ENCODE data around the gene PCSK1.
A peak's percentile ranks its signal among the peaks of the same experiment; 100 is the strongest.

PCSK1 gene

DNA sequence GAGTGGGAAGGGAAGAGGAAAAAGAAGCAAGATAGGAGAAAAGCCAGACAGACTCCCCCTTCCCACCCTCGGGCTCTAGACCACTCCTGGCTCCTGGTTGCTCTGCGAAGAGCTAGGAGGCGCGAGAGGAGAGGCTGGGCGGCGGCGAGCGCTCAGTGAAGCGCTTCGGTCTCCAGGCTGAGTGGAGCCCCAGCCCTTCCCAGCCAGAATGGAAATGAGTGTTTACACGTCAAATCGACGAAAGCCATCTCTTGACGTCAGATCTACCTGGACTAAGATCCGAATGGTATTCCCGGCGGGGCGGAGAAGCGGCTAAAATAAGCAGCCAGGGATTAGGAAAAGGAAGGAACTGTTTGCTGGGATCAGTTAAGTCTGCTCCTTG lies at the start of gene PCSK1:
TSS of gene PCSK1 (minus strand) at position 183 of the 382 bp plus-strand sequence. CDS start 206 bp downstream, outside the sequence.
- peak; percentile 52 for DNase-seq

DNA sequence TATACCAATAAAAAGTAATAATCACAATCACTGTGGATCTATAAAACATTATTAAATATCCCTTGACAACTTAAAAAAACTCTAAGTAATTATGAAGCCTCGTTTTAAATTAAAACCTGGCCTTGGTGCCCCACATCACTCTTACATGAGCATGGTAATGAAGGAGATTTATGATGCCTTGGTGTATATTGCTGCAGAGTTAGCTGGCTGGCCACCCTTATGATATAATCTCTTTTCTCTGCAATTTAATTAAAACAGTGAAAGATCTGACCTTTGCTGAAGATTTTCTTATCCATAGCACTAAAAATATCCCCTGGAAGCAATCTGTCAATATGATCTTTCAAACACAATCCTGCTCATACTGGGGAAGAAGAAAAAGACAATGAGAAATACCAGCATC lies 48.8 kb upstream of the PCSK1 start:
- no peak for DNase-seq

DNA sequence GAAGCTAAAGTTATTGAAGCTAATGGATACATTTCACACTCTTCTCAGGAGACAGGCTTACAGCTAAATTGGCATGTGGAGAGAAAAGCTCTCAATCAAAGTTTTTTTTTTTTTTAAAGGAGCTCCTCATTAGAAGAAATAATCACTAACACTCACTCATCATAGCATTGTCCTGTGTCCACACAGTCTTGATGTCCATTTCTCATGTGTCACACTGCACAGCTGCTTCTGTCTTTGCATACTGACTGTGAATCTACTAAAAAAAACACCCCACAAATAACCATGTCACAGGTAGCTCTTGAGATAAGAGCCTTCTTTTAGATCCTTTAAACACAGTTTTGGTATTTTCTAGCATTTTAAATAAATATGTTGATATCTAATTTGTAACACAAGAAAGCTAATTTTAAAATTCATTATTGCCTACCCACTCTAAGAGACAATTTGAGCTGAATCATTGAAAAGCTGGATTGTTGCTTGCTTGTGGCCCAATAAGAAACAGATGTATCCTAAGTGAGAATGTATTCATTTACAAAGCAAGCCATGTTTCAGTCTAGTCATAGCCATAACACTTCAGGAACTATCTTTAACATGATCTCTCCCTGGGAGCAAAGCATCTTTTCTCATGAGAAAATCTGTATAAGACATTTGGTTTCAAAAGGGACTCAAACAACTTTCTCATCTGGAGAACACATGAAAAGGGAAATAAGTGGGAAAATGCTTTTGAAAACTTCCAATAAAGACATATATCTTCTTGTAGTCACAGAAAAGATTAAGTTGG lies 48.1 kb upstream of the PCSK1 start:
- DNase-seq: no peak

DNA sequence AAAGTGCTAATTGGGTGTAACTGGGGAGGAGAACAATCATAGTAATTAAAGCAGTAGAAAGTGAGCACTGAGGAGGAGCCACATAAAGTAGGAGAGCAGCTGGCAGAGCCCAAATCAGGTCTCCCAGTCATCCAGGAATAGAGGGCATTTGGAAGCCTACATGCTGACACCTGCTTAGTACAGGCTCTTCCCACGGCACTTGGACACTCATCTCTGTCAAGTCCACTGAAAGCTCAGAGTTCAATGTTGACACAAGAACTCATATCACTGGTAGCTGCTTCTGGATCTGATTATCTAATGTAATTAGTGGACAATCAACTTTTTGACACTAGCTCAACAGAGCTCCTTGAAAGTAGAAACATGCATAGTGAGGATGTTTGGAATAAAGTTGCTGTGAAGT lies 45.9 kb upstream of the PCSK1 start:
- no peak for DNase-seq

DNA sequence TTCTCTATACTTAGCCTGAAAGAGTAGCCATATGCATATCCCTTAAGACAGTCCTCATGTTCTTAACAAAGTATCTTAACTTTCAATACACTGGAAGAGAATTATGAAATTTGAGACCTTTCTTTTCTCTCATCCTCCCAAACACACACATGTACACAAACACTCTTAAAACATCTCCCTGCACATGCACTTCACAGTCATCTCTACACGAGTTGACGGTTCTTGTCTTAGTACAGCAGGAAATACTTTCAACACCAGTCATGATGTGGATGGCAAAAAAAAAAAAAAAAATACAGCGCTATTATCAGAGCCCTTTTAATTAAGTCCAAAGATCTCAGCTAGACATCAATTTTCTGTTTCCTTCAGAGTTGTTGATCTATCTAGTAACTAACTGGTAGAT lies 43.6 kb upstream of the PCSK1 start:
- DNase-seq: no peak

DNA sequence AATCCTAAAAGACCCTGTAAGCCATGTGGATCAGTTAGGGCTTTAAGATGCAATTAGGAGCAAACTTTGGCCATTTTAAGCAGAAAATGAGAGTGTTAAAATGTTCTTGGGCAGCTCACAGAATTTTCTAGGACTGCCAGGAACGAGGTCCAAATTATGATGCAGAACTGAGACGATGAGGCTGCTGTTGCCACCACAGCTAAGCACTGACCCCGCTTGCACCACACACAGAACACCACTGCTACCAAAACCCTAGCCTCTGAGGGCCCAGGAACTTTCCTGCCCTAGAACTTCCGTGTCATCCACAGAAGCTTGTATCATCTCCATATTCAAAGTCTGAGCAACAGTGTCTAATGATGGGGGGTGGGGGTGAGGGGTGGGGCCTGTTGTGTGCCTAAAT lies 41.0 kb upstream of the PCSK1 start:
- no peak for DNase-seq

DNA sequence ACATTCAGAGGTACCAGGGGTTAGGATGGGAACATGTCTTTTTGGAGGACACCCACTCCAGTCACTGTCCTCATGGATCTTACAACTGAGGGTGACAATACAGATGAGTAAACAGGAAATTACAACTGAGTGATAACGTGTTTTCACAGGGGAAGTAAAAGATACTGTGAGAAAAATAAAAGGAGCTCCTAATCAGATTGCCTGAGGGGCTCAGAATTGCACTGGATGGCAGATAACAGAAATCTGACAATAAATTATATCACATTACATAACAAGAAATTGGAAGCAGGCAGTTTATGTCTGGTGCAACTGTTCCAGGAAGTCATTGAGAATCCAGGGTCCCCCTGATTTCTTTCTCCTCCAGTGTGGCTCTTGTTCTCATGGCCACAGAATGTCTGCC lies 40.1 kb upstream of the PCSK1 start:
- no peak for DNase-seq

DNA sequence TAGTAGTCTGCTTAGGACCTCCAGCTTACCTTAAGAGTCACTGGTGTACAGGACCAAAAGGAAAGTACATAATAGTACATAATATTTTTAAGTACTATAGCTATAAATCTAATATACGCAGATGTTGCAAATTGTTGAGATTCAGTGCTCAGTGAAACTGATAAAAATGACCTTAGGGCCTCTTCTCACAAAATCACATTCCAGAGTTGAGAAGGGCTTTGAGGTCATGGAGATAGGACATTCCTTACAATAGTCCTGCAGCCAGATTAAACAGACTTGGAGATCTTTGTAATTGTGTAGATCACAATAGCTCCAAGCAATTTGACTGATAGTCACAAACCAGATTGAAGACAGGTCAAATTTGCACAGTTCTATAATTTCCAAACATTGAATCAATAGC lies 37.7 kb upstream of the PCSK1 start:
- no peak for DNase-seq

DNA sequence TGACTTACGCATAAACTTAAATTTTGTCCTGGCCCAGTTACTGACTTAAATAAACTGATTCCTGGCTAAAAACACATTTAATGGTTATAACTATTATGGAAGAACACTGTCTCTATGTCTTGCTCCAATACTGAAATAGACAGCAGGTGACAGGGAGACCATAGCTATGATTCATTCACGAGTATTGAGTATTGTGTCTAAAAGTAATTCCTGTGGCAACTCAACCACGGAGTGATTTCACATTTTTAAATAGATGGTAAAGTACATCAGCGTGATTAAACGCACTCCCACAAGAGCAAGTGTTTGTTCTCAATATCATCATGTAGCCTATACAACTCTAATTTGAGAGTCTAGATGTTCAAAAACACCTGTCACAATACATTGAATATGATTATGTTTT lies 35.9 kb upstream of the PCSK1 start:
- no peak for DNase-seq

DNA sequence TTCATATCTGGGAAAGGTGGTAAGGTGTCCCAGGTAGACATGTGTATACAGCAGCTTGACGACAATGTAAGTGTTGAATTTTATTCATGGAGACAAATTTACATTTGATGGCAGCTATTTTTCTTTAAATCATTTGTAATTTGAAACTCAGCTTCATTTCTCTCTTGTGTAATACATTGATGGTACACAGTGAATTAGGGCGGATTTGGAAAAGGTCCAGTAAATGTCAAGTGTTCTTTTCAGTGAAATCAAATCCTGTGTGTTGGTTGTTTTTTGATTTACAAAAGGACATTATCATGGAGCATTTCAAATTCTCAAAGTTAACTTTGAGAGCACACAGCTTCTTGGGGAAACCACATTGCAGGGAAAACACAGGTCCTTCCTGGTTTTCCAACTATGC lies 30.0 kb upstream of the PCSK1 start:
- DNase-seq: no peak

DNA sequence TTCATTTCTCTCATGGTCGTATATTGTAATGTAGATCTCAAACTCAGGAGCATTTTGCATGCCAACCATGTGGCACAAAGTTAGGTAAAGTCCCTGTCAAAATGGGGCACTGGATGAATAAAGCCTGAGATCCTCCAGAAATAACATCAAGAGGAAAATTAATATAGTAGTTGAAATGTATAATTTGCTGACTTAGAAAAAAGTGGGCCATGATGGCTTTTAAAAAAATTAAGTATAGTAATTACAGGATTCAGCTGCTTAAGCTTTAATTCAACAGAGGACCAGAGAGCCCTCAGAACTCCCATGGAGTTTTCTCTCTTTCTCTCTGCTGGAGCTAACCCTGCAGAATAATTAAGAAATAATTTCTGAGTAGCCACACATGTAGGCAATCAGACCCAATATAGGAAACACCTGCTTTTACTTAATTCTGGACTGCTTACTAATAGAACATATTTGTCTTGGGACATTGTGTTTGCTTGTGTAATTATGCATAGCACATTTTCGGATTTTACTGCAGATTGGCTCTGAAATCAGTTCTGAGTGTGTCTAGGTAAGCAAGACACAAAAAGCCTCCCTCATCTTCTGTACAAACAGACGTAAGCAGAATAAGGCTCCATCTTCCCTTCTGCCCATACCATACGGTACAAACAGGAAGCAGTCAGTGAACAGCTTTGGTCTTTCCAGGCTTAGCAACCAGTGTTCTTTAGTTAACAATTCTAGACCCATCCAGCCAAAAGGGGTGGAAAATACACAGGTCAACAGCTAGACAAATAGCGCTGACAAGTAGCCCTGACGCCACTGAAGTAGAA lies 26.5 kb upstream of the PCSK1 start:
- DNase-seq: peak; percentile 54

DNA sequence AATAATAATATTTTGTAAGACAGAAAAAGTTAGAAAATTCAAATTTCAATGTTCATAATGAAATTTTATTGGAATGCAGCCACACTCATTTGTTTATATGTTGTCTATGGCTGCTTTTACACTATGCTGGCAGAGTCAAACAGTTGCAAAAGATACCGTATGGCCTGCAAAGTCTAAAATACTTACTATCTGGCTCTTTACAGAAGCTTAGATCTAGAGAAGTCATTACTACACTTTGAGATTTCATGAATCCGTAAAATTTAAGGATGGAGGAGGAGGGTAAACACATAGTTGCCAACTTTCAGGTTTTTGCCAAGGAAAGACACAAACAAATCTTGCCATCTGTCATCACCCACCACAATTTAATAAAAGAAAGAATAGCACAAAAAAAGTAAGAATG lies 25.1 kb upstream of the PCSK1 start:
- no peak for DNase-seq

DNA sequence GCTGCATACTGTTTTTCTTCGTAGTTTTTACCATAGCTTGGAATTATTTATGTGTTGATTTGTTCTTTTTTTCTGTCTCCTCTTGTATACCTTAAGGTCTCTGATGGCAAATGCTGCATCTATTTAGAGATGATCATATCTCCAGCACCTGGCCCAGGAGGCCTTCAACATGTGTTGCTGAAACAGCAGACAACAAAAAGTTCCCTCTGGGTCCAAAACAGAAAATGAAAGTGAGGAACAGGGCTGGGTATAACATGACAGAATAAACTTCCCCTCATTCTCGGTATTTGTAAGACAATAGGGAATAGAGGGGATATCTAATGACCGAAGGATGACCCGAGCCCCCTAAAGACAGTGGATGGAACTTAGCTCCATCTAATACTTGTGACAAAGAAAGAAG lies 22.7 kb upstream of the PCSK1 start:
- DNase-seq: no peak

DNA sequence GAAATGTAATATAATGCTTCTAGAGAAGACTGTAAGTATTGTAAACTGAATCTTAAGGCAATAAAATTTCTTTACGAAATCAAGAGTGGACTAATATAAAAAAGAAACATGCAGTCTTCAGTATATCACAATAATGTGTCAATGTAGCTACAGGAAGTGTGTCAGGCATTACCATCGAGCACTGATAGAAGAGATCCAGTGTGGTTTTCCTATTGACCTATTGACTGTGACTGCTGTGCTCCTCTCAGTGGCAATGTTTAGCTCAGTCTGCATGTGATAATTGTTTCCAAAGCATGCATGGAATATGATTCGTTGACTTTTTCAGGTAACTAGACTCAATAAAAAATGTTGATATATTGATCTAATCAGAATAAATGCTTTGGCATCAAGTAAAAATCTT lies 20.3 kb upstream of the PCSK1 start:
- DNase-seq: no peak

DNA sequence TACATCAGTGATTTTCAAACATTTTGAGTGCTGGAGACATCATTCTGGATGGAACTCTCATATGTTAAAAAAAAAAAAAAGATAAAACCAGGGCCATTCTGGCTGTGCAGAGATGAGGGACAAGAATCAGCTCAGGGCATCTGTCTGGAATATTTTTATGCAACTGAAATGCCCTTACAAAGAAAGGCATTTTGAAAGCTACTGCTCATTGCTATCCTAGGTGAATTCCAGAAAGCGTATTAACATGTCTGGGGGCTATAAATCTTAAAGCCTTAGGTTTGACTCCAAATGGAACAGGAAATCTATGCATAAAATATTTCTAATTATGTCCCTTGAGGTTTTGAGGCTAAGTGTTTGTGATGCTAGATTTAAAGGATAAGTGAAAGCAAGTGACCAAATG lies 14.9 kb upstream of the PCSK1 start:
- DNase-seq: no peak

DNA sequence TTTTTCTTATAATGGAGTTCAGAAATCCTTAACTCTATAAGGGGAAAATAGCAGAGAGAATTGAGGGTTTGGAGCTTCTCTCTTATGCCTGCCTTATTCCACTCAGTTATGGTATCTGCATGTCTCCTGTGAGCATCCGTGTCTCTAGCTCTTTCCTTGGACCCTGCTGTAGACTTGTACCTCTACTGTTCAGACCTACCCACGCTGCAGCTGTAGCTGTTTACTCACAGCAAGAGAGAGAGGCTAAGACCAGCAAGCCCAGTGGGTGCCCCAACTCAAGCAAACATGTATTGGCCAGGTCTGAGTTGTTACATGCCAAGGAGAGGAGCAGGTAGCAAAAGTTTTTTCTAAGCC lies 7.1 kb upstream of the PCSK1 start:
- no peak for DNase-seq

DNA sequence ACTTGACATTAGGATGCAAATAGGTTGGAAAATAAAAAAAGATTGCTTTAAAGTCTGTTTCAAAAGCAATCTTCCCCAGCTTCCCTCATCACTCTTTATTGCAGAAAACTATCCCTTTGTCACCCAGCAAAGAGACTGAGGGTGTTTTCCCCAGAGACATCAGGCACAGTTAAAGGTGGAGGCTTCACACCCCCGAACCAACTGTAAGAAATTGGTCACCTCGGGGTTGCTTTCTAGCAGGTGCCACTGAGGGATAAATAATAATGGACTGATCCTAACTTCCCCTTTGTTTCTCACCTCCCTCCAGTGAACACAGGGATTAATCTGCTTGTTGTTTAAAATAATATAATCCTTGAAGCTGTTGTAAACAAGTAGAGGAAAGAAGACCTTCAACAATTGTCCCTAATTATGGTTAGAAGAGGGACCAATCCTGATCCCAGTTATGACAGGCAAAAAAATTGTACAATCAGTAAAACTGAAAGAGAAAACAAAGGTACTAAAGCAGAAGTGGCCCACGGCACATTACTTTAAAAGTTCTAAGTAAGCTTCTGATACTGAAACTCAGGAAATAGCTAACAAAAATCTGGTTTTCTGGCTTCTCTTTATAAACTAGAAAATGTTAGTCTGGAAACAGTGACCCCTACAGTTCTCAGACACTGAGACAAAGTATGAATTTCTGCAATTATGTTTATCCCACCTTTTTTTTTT lies 6.6 kb upstream of the PCSK1 start:
- DNase-seq: no peak

DNA sequence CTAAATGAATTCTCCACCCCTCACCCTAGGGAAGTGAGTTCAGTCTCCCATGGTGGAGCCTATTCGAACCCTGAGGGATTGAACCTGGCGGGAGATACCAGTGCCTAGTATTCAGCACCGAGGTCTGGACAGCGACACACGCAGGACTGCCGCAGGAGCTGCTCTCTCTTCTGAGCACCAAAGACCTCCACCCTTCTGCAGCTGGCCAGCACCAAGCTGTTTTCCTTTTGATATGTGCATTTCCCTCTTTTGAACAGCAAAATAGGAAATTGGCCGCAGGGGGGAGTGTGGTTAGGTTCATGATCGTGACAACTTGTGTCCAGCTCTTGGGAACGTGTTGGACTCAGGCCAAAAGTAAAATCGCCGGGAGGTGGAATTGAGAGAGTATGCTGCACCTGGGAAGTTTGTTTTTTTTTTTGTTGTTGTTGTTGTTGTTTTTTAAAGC lies 1.2 kb upstream of the PCSK1 start:
- DNase-seq: peak; percentile 84

DNA sequence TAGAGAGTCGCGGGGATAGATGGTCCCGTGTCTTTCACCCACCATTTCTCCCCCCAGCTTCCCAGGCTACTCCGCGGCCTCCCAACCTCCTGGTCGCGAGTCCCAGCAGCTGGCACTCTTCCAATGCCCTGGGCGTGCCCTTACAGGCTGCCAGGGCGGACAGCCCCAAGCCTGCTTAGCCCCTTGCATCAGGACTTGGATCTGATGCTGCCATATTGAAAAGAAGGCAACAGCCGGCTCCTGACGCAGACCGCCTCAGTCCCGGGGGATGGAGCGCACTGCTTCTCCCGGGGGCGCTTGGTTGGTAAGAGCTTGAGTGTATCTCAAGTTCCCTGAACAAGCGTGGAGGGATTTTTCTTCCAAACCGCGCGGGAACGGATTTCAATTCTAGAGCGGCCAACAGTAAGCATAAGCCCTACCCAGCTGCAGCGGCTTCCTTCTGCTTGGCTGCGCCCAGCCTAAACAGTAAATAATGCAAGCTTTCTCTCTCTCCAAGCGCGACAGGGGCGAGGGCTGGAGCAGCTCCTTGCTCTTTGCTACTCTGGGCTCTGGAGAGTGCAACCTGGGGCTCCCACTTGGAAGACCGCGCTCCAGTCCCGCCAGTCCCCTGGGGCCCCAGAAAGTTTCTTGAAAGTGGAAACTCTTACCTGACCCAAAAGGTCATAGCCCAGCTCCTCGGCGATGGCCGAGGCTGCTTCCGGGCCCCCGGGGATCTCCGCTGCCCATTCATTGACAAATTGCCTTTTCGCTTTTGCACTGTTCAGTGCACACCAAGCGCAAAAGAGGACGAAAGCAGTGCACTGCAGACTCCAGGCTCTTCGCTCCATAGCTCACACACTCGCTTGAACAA lies 607 bp downstream of the PCSK1 start:
- no peak for DNase-seq

DNA sequence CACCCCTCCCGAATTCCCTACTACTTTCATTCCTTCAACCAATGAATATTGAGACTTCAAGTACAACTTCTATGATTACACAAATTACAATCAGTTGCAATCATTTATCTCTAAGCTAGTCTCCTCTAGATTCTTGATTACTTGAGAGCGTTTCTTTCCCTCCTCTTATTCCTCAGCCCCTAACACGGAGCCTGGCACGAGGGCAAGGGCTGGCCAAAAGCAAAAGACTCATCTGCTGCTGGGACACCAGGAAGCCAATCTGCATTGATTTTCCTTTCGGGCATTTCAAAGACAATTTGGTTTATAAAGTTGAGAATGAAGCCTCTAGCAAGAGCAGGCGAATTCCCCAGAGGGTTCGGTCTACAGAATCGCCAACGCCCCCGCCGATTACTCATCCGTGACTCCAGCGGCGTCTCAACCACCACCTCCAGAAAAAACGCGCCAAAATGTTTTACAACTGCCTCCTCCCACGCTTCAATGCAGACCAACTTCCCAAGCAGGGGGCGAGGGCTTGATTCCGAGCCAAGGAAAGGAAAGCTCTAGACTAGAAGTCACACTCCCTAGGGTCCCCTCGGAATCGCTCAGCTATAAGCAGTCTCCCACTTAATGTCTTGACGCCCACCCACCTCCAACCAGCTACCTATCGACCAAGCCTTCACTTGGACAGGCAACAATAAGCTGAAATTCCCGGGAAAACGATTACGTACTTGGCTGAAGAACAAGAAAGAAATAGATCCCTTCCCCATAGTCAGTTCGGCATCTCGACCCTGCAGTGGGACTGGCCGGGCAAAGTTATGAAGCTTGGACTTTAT lies 1.5 kb downstream of the PCSK1 start:
- peak; percentile 31 for DNase-seq

DNA sequence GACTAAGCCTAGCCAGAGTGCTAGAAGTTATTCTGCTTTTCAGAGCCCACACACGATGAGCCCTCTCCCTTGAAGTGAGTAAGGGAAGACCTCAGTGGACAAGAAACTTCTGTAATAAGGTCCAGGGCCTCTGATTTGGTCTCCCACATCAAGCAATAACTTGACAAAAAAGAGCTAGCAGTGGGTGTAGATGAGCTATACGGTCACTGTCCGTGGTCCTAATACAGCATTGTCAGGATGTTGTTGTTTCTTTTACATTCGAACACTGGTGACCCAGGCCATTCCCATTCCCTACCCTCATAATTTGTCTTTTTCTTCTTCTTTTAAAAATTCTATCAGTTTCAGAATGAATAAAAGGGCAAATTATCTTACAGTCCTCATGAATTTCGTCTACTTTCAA lies 5.2 kb downstream of the PCSK1 start:
- no peak for DNase-seq

DNA sequence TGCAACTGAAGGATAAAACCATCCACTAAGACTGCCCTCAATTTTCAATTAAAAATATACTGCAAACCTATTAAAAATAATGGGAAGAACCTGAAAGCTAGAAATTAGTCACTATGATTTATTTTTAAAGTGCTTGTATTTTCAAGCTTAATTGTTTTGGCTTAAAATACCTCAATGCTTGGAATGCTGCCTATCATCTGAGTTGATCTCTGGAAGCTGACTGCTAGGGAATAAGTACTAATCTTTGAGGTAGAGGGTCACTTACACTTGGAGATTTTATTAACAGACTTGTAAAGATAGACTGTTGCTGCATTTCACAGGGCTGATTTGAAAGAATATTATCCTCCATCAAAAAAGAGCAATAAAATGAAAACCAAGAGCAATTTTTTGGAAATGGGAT lies 6.2 kb downstream of the PCSK1 start:
- DNase-seq: no peak

Measured in NCI-H1417 treated with DMSO at 0.1 percent for 48 hours (cell line).